Activated CD4-positive, alpha-beta T cell treated with anti-CD3 and anti-CD28 coated beads, Interleukin-2, amount 50 U/mL, for 48 hours (primary cell): ENCODE measurements around the gene CHTF8.

Source experiments
- DNase-seq, 2 experiments: peaks; one replicate each; pipeline ENCODE4 v3.0.0-alpha.2; 2020

The CHTF8 gene

DNA sequence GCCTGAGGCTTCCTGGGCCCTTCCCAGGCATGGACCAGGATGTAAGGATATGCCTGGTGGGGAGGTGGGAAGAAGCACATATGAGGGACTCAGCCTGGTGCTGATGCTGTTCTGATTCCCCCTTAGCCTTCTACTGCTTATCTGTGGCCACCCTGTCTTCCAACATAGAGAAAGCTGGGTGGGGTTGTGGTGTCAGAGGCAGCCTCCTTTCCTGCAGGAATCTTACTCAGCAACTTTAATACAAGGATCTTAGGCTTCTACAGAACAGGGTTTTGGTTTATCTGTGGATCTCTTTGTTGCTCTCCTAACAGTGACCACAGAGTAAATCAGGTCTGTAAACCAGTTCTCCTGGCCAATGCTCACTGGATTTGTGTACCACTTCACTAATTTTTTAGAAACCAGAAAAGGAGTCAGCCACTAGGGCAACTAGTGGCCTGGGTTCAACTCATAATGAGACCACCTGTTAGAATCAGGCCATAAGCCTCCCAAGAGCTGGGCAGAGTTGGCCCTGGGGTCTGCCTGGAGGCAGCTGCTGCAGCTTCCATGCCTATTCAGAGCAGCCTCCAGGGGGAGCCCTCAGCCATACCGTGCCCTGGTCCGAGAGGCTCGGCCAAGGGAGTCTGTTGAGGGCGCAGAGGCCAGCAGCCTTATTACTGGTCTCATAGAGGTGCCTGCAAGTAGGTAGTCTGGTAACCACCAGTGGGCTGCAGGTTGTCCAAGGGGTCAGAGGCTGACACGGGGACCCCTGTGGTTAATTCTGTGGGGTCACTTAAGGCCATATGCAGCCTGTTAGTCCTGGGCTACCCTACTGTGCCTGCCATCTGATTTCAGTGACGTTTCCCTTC, 19.9 kb downstream of the CHTF8 start:
- DNase-seq: peak; percentile 71 to 73

GRCh38 chr16:69111876-69112230, 20.5 kb downstream of the CHTF8 start:
- no peak for DNase-seq

GRCh38 chr16:69111216-69111875, 21.0 kb downstream of the CHTF8 start:
- no peak for DNase-seq

DNA sequence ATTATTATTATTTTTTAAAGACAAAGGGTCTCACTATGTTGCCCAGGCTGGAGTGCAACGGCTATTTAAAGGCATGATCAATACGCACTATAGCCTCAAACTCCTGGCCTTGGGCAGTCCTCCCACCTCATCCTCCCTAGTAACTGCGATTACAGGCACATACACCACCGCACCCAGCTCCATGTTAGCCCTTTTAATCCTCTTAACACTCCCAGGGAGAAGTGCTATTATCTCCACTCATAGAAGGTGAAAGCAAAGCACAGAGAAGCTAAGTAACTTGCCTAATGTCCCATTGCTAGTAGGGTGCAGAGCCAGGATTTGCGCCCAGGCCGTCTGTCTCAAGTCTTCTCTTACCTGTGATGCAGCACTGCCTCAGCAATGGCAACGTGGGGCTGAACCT, 22.0 kb downstream of the CHTF8 start:
- no peak for DNase-seq

GRCh38 chr16:69109486-69110270, 22.7 kb downstream of the CHTF8 start:
- DNase-seq: no peak

- DNase-seq: no peak
Measured at GRCh38 chr16:69108905-69109252, 23.5 kb downstream of the CHTF8 start.

DNA sequence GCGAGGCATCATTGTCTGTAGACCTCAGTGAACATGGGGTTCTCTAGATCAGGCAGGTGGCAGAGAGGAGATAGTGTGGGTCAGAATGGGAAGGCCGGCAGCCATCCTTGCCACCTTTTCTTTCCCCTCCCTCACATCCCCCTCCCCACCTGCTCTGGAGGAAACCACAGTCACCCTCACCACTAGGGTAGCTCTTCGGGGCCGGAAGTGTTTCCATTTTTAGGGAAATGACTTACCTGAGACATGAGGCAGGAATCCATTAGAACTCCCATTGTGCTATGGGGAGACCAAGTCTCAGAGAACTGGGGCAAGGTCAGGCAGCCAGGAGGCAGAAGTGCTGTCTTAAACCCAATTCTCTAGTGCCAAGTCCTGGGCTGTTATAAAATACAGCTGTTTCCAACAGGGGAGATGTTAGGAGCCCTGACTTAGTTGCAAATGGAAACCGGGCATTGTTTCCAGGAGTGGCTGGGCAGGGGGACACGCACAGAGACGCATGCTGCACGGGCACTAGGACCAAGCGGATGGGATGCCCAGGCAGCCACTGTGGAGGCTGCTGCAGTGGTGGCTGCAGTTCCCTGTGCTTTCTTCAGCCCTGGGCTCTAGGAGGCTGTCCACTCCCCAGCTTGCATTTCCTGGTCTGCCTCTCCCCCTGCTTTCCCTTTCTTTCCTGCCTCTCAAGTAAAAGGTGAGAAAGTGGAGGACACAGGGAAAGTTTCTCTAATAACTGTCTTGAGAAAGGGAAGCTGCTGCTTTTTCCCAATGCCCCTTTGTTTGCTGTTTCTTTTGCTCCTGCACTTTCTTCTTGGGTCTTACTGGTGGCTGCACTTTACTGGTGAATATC, 24.1 kb downstream of the CHTF8 start:
- no peak for DNase-seq

- no peak for DNase-seq
Measured at GRCh38 chr16:69107316-69107962, 24.9 kb downstream of the CHTF8 start.

- no peak for DNase-seq
Measured at GRCh38 chr16:69106491-69107315, 25.7 kb downstream of the CHTF8 start.

DNA sequence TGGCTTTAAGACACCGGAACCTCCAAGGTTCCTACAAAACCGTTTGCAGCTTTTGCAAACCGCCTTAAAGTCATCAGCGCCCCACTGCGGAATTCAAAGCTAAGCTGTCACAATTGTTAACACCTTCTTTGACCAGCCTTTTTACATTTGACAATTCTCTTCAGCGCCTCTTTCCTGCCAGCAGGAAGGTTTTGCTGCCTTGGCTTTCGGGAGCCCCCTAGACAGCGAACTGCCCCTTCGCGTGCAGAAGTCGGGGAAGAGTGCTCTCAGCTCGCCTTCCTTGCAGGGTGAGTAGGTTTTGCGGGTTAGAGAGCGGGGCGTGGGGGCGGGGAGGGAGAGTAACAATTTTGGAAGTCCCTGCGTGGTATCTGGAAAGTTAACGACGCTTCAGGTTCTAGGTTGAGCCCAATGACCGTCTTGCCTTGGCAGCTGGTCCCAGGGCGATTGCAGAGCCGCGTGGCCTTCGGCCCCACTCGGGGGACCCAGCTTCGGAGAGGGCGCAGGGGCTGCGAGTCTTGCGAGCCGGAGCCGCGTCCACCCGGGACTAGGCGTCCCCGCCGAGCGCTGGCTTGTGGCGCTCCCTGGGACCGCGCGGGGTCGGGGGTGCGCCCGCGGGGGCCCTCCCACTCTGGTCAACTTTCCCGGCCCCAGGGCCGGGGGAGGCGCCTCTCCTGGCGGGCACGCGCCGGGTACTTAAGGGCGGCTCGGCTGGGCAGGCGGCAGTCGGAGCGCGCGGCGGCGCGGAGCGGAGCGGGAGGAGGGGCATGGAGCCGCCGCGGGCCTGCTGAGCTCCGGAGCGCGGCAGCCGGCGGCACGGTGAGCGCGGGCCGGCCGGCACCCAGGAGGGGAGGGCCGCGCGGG, 26.7 kb downstream of the CHTF8 start, which contains the start of gene HAS3:
HAS3 (plus strand) TSS at position 153 of the 861 bp plus-strand sequence. CDS start 3,743 bp downstream, outside the sequence.
- peak; percentile 38 to 47 for DNase-seq

GRCh38 chr16:69100071-69100691, 32.2 kb downstream of the CHTF8 start:
- no peak for DNase-seq

- DNase-seq: no peak
Measured at GRCh38 chr16:69095193-69095592, 37.2 kb downstream of the CHTF8 start.

DNA sequence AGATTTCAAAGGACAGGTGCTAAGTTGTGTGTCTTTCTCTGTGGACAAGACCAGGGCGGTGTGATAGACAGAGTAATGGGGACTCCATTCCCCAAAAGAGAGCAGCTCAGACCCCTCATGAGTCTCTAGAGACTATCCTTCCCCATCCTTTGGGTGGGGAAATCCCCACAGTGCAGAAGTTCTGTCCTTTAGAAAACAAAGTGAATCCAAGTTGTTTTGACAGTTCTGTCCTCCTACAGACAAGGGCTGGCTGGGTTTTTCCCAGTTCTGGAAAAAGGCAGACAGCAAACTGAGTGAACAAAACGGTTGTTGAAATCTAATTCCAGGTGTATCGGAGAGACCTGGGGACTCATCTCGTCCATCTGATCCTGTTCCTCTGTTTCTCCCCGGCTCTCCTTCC, 37.9 kb downstream of the CHTF8 start:
- no peak for DNase-seq

GRCh38 chr16:69093974-69094373, 38.4 kb downstream of the CHTF8 start:
- DNase-seq: no peak

GRCh38 chr16:69089091-69089910, 43.1 kb downstream of the CHTF8 start:
- peak; percentile 35 to 40 for DNase-seq

DNA sequence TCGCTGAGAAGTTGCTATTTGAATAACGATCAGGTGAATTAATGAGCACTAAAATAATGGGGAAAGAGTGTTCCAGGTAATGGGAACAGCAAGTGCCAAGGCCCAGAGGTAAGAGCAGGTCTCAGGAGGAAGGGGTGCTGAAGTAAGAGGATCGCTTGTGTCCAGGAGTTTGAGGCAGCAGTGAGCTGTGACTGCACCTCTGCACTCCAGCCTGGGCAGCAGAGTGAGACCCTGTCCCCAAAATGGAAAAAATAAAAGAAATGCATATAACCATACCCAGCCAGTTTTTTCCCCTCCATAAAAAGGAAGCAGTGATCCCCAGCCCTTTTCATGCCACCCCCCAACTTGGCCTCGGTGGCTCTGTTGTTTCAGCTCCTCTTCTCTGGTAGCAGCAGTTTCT, 43.7 kb downstream of the CHTF8 start:
- DNase-seq: no peak

DNA sequence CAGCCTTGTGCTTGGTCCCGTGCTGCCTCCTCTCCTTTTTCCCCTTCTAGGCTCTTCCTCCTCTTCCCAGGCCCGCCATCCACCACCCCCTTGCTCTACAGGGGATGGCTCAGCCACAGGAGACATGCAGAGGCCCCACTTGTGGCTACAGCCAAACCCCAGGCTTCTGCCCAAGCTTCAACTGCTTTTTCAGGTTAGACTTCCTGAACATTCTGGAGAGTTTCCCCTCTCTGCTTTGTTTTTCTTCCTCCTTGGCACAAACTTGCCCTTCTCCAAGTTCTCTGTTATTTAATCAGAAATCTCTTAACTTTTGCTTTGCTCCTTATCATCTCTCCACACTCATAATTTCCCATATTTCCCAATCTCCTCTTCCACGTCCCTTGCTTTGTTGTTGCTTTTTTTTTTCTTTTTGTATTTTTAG, 45.2 kb downstream of the CHTF8 start:
- no peak for DNase-seq

GRCh38 chr16:69085032-69085695, 47.2 kb downstream of the CHTF8 start:
- no peak for DNase-seq
